OCI-LY7 (cell line): ENCODE results near the gene TM2D3.

Experiments
- EZH2phosphoT487 ChIP-seq: fragments of 200-600 bp; sonication (generic); IDR thresholded peaks from 2 replicates; pipeline ENCODE4 v1.6.1; 2018; ENCODE audit warnings: low read depth, borderline replicate concordance, mild to moderate bottlenecking, mixed run types, antibody characterized with exemption, low read length, moderate library complexity, mixed read lengths
- TF ChIP-seq, protein P1 (sequence below): fragments of 200-600 bp; sonication (generic); conservative IDR thresholded peaks from 2 replicates; pipeline ENCODE4 v1.5.1; 2014; ENCODE audit warnings: mild to moderate bottlenecking, antibody characterized with exemption, low read length, moderate library complexity, mixed read lengths

DNA sequence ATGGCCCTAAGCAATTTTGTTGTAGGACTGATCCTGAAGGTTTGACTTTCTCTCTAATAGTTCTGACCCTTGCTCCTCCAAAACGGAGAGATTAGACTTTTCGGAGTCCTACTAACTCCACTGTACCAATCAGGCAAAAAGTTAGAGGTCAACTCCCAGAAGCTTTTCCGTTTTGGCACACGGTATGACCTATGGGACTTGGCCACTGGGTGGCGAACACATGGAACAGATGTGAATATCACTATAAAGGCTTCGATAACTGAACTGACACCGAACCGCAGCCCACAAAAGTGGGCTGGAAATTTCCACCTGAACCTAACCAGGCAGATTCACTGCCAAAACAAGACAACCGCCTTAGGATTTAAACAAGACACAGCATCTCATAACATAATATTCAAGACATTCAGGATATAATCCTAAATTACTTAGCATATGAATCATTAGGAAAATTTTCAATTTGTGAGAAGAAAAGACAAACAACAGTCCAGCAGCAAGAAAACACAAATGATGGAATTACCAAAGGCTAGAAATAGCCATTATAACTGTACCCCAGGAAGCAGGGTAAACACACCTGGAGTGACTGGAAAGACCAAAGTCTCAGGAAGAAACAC lies 12.2 kb upstream of the TM2D3 start:
- TF ChIP-seq, protein P1, sequence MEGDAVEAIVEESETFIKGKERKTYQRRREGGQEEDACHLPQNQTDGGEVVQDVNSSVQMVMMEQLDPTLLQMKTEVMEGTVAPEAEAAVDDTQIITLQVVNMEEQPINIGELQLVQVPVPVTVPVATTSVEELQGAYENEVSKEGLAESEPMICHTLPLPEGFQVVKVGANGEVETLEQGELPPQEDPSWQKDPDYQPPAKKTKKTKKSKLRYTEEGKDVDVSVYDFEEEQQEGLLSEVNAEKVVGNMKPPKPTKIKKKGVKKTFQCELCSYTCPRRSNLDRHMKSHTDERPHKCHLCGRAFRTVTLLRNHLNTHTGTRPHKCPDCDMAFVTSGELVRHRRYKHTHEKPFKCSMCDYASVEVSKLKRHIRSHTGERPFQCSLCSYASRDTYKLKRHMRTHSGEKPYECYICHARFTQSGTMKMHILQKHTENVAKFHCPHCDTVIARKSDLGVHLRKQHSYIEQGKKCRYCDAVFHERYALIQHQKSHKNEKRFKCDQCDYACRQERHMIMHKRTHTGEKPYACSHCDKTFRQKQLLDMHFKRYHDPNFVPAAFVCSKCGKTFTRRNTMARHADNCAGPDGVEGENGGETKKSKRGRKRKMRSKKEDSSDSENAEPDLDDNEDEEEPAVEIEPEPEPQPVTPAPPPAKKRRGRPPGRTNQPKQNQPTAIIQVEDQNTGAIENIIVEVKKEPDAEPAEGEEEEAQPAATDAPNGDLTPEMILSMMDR: peak; percentile 68
- TF ChIP-seq EZH2phosphoT487: no peak
